Neural cell (in vitro differentiated cells): Measurements from ENCODE around the gene KRT16. TPM values are rescaled to one million over a fixed set of nuclear protein-coding genes. Genes with fewer than 3 reads are reported as not detected.
"Not testable (repeated sequence)": the region's sequence is repeated elsewhere in the genome, so short reads cannot be mapped to it uniquely, and the experiment has no call there.

Experiments
- H2AFZ ChIP-seq: fragments of 200-600, 300-800 bp; sonication (generic), shearing (Covaris generic); 2 replicates; pipeline ENCODE4 v1.6.0; 2014; ENCODE audit warnings: low read depth, mild to moderate bottlenecking, antibody characterized with exemption, low read length, moderate library complexity
- H3F3A ChIP-seq: fragments of 200-600 bp; shearing (Covaris generic); 2 replicates; pipeline ENCODE4 v1.6.1; 2016; ENCODE audit warnings: mild to moderate bottlenecking, moderate library complexity, mixed read lengths, antibody characterized with exemption, low read length; ENCODE audit not compliant: insufficient read depth, poor library complexity, severe bottlenecking
- H3K27ac ChIP-seq: fragments of 200-600, 300-800 bp; sonication (generic), shearing (Covaris generic); 2 replicates; pipeline ENCODE4 v1.5.1; 2014; ENCODE audit warnings: mild to moderate bottlenecking, low read length, moderate library complexity
- H3K27me3 ChIP-seq: fragments of 300-800, 200-600 bp; sonication (generic), shearing (Covaris generic); 2 replicates; pipeline ENCODE4 v1.6.0; 2014; ENCODE audit warnings: mild to moderate bottlenecking, low read depth, low read length, moderate library complexity; ENCODE audit not compliant: insufficient read depth
- H3K36me3 ChIP-seq: fragments of 300-800, 200-600 bp; sonication (generic), shearing (Covaris generic); 2 replicates; pipeline ENCODE4 v1.5.1; 2014; ENCODE audit warnings: mild to moderate bottlenecking, antibody characterized with exemption, low read length, moderate library complexity; ENCODE audit not compliant: insufficient read depth
- H3K4me2 ChIP-seq: fragments of 300-800, 200-600 bp; sonication (generic), shearing (Covaris generic); 2 replicates; pipeline ENCODE4 v1.6.0; 2014; ENCODE audit warnings: mild to moderate bottlenecking, low read length
- H3K4me3 ChIP-seq: fragments of 300-800, 200-600 bp; sonication (generic), shearing (Covaris generic); 2 replicates; pipeline ENCODE4 v1.5.1; 2014; ENCODE audit warnings: mild to moderate bottlenecking, low read length, moderate library complexity
- H3K79me2 ChIP-seq: fragments of 200-600 bp; shearing (Covaris generic); replicated peaks from 2 replicates; pipeline ENCODE4 v1.6.0; 2014; ENCODE audit warnings: mild to moderate bottlenecking, low read length, moderate library complexity; ENCODE audit not compliant: insufficient read depth
- H3K9ac ChIP-seq: fragments of 300-800, 200-600 bp; sonication (generic), shearing (Covaris generic); 2 replicates; pipeline ENCODE4 v1.6.1; 2016; ENCODE audit warnings: mild to moderate bottlenecking, low read length, mixed read lengths
- H3K9me2 ChIP-seq: fragments of 200-600 bp; shearing (Covaris generic); 2 replicates; pipeline ENCODE4 v1.6.1; 2016; ENCODE audit warnings: mild to moderate bottlenecking, low read length, mixed read lengths; ENCODE audit not compliant: insufficient read depth
- H3K9me3 ChIP-seq: fragments of 200-600, 300-800 bp; sonication (generic), shearing (Covaris generic); 2 replicates; pipeline ENCODE4 v1.6.1; 2016; ENCODE audit warnings: mild to moderate bottlenecking, mixed run types, low read length, moderate library complexity, mixed read lengths
- H4K20me1 ChIP-seq: fragments of 200-600 bp; shearing (Covaris generic); 2 replicates; pipeline ENCODE4 v1.6.1; 2016; ENCODE audit warnings: mild to moderate bottlenecking, mixed run types; ENCODE audit not compliant: insufficient read depth
- EP300 ChIP-seq: fragments of 450-650 bp; conservative IDR thresholded peaks from 2 replicates; pipeline ENCODE4 v1.6.1; 2014; ENCODE audit warnings: antibody characterized with exemption, mild to moderate bottlenecking, moderate library complexity; ENCODE audit not compliant: poor library complexity, severe bottlenecking
- EZH2 ChIP-seq: fragments of 200-600, 300-800 bp; shearing (Covaris generic), sonication (generic); IDR thresholded peaks from 2 replicates; pipeline ENCODE4 v1.6.1; 2014; ENCODE audit warnings: antibody characterized with exemption, low read length, borderline replicate concordance, mild to moderate bottlenecking; ENCODE audit not compliant: insufficient read depth, poor library complexity, severe bottlenecking
- MXI1 ChIP-seq: fragments of 450-650 bp; conservative IDR thresholded peaks from 2 replicates; pipeline ENCODE4 v1.6.1; 2014; ENCODE audit warnings: antibody characterized with exemption, mild to moderate bottlenecking; ENCODE audit not compliant: poor library complexity, severe bottlenecking
- POLR2AphosphoS5 ChIP-seq: IDR thresholded peaks from 2 replicates; pipeline ENCODE4 v1.6.1; 2012
- RAD21 ChIP-seq: fragments of 450-650 bp; conservative IDR thresholded peaks from 2 replicates; pipeline ENCODE4 v1.6.1; 2014; ENCODE audit warnings: antibody characterized with exemption, mild to moderate bottlenecking, moderate library complexity
- SMC3 ChIP-seq: fragments of 450-650 bp; conservative IDR thresholded peaks from 2 replicates; pipeline ENCODE4 v1.6.1; 2014; ENCODE audit warnings: antibody characterized with exemption, mild to moderate bottlenecking, moderate library complexity; ENCODE audit not compliant: poor library complexity
- TAF1 ChIP-seq: IDR thresholded peaks from 2 replicates; pipeline ENCODE4 v1.6.1; 2012; ENCODE audit warnings: low read depth
- polyA plus RNA-seq: library from polyadenylated mRNA; depleted of rRNA; stranded (reverse); fragments of >200 nt; gene quantifications from 2 replicates; pipeline ENCODE4 v1.2.3, GENCODE V29; 2014
- TF ChIP-seq, protein P1 (sequence below): IDR thresholded peaks from 2 replicates; pipeline ENCODE4 v1.6.1; 2012; ENCODE audit warnings: borderline replicate concordance
- TF ChIP-seq, protein P2 (sequence below): fragments of 450-650 bp; IDR thresholded peaks from 2 replicates; pipeline ENCODE4 v1.5.1; 2014; ENCODE audit warnings: antibody characterized with exemption, mild to moderate bottlenecking, moderate library complexity; ENCODE audit not compliant: poor library complexity, severe bottlenecking

Gene KRT16
- polyA plus RNA-seq, 1 donor from 2014 or later = not detected

DNA sequence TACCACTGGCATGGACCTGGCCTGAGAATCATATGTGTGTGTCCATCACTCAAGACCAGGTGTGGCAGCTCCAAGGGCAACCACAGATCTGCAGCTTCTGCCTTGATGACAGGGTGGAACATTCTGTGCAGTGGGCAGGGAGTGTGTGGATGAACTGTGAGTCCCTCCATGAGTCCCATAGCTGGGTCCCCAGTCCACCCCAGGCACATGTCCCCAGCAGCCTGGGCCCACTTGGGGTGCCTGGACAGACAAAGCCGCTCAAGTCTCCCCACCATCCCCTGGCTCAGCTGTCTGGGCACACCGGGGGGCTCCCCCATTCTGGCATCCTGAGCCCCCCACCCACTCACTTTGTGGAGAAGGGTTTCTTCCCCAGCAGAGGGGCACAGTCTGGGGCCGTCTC lies 4.6 kb upstream of the KRT16 start:
- no peak overlapping the region for H3K9ac ChIP-seq
- TF ChIP-seq EZH2 (no peak), MXI1 (no peak)
- no peaks in the 10 kb centered on the region for H4K20me1 ChIP-seq
- H3K36me3 ChIP-seq = no peaks in the 10 kb centered on the region
- no peaks in the 10 kb centered on the region for H3K27me3 ChIP-seq
- no peak overlapping the region for H2AFZ ChIP-seq
- H3K4me3 ChIP-seq = no peak overlapping the region
- no peaks in the 10 kb centered on the region for H3K9me3 ChIP-seq
- H3F3A ChIP-seq = no peaks in the 10 kb centered on the region
- H3K27ac ChIP-seq = no peak overlapping the region
- H3K4me2 ChIP-seq = no peak overlapping the region
- H3K9me2 ChIP-seq = no peaks in the 10 kb centered on the region
- no peaks in the 10 kb centered on the region for H3K79me2 ChIP-seq

DNA sequence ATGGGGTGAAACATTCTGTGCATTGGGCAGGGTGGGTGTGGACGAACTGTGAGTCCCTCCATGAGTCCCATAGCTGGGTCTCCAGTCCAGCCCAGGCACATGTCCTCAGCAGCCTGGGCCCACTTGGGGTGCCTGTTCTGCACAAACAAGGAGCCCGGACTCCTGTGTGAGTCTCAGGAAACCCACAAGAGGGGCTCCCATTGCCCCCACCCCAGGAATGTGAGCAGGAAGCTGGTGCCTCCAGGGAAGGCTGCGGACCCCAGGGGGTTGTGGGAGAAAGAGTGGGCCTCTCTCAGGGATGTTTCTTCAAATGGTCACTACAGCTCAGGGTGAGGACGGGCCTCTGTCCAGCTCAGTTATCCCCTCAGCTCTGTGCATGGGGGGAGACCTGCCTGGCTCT lies 3.9 kb upstream of the KRT16 start:
- H3K4me3 ChIP-seq, H2AFZ ChIP-seq, H3K27ac ChIP-seq, H3K36me3 ChIP-seq, H3K9ac ChIP-seq, H3K4me2 ChIP-seq, H3K79me2 ChIP-seq, H3K9me2 ChIP-seq, H3K27me3 ChIP-seq, H3F3A ChIP-seq, H3K9me3 ChIP-seq, H4K20me1 ChIP-seq: not testable (repeated sequence)

DNA sequence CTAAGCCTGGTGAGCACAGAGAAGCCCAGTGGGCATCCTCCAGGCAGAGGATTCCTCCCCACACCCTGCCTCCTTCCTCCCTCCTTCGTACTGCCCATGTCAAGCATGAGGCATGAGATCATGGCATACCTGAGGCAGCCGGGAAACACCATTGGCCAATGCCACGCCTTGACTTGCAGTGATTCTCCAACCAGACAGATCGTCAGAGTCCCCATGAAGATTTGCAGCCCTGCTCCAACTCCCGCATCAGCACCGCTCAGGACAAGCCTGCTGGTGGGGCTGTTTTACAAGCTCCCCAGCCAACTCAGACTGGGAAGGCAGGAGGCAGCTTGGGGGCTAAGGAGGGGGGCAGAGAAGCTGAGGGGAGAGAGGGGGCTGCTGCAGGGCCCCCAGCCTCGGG lies 2.9 kb upstream of the KRT16 start:
- Histone ChIP-seq H3K79me2 (no peaks in the 10 kb centered on the region), H3K9ac (no peak overlapping the region), H3K4me3 (no peak overlapping the region), H3K27ac (no peak overlapping the region), H3K4me2 (no peak overlapping the region), H2AFZ (no peak overlapping the region), H3K27me3 (no peaks in the 10 kb centered on the region), H3K36me3 (no peaks in the 10 kb centered on the region), H3F3A (no peaks in the 10 kb centered on the region), H4K20me1 (no peaks in the 10 kb centered on the region), H3K9me2 (no peaks in the 10 kb centered on the region), H3K9me3 (no peaks in the 10 kb centered on the region)
- TF ChIP-seq POLR2AphosphoS5 (no peak), MXI1 (no peak), RAD21 (no peak), EP300 (no peak), EZH2 (no peak), SMC3 (no peak), TAF1 (no peak)
- TF ChIP-seq, protein P1, sequence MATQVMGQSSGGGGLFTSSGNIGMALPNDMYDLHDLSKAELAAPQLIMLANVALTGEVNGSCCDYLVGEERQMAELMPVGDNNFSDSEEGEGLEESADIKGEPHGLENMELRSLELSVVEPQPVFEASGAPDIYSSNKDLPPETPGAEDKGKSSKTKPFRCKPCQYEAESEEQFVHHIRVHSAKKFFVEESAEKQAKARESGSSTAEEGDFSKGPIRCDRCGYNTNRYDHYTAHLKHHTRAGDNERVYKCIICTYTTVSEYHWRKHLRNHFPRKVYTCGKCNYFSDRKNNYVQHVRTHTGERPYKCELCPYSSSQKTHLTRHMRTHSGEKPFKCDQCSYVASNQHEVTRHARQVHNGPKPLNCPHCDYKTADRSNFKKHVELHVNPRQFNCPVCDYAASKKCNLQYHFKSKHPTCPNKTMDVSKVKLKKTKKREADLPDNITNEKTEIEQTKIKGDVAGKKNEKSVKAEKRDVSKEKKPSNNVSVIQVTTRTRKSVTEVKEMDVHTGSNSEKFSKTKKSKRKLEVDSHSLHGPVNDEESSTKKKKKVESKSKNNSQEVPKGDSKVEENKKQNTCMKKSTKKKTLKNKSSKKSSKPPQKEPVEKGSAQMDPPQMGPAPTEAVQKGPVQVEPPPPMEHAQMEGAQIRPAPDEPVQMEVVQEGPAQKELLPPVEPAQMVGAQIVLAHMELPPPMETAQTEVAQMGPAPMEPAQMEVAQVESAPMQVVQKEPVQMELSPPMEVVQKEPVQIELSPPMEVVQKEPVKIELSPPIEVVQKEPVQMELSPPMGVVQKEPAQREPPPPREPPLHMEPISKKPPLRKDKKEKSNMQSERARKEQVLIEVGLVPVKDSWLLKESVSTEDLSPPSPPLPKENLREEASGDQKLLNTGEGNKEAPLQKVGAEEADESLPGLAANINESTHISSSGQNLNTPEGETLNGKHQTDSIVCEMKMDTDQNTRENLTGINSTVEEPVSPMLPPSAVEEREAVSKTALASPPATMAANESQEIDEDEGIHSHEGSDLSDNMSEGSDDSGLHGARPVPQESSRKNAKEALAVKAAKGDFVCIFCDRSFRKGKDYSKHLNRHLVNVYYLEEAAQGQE = no peak
- TF ChIP-seq, protein P2, sequence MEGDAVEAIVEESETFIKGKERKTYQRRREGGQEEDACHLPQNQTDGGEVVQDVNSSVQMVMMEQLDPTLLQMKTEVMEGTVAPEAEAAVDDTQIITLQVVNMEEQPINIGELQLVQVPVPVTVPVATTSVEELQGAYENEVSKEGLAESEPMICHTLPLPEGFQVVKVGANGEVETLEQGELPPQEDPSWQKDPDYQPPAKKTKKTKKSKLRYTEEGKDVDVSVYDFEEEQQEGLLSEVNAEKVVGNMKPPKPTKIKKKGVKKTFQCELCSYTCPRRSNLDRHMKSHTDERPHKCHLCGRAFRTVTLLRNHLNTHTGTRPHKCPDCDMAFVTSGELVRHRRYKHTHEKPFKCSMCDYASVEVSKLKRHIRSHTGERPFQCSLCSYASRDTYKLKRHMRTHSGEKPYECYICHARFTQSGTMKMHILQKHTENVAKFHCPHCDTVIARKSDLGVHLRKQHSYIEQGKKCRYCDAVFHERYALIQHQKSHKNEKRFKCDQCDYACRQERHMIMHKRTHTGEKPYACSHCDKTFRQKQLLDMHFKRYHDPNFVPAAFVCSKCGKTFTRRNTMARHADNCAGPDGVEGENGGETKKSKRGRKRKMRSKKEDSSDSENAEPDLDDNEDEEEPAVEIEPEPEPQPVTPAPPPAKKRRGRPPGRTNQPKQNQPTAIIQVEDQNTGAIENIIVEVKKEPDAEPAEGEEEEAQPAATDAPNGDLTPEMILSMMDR = no peak

DNA sequence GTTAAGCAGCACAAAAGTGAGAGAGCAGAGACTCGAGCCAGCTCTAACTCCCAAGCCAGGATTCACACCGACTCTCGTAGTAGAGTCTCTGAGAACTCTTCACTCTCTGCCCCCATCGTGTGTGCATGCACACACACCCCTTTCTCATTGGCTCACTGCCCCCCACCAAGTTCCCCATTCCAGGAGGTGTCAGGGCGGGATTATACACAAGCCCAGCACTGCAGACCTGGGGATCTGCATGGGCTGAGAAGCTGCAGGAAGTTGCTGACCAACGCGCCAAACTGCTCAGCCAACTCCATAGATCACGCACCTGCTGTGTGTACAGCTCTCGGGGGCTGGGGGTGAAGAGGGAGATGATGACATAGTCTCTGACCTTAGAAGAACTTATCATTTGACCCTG lies 2.2 kb upstream of the KRT16 start:
- H3K9ac ChIP-seq, H3K9me2 ChIP-seq, H3F3A ChIP-seq, H4K20me1 ChIP-seq, H3K36me3 ChIP-seq, H3K4me3 ChIP-seq, H3K27ac ChIP-seq, H3K4me2 ChIP-seq, H3K27me3 ChIP-seq, H2AFZ ChIP-seq, H3K79me2 ChIP-seq, H3K9me3 ChIP-seq: not testable (repeated sequence)
